CD14-positive monocyte (primary cell): ENCODE results near the gene PAM. TPM values are rescaled to one million over a fixed set of nuclear protein-coding genes. Genes with fewer than 3 reads are reported as not detected.

Source experiments
- DNase-seq, 3 donors: peaks; one replicate each; pipeline ENCODE4 v3.0.0-alpha.2; 2011 to 2022
- H2AFZ ChIP-seq: 2 replicates; pipeline ENCODE4 v1.6.0; 2012; ENCODE audit warnings: mild to moderate bottlenecking, low read depth, low read length, inconsistent platforms; ENCODE audit not compliant: insufficient read depth, poor library complexity, severe bottlenecking
- H3K27ac ChIP-seq, 2 donors: 1 replicate in 1 of 2; 2 replicates in 1 of 2; pipeline ENCODE4 v1.5.1; 2012 to 2013; ENCODE audit warnings: low read length in 2 of 2, control low read depth in 1 of 2, inconsistent platforms in 1 of 2, low read depth in 1 of 2, mild to moderate bottlenecking in 1 of 2
- H3K27me3 ChIP-seq, 2 donors: one replicate each; pipeline versions ENCODE4 v1.6.0 to v1.6.1; 2011 to 2013; ENCODE audit warnings: low read length in 2 of 2; ENCODE audit not compliant: control insufficient read depth in 2 of 2, insufficient read depth in 2 of 2
- H3K36me3 ChIP-seq, 2 donors: replicated peaks in 1 of 2; 1 replicate in 1 of 2; 2 replicates in 1 of 2; pipeline versions ENCODE4 v1.5.1 to v1.6.1; 2012 to 2013; ENCODE audit warnings: low read length in 2 of 2, control low read depth in 1 of 2, inconsistent platforms in 1 of 2, mild to moderate bottlenecking in 1 of 2; ENCODE audit not compliant: insufficient read depth in 2 of 2, control insufficient read depth in 1 of 2
- H3K4me1 ChIP-seq, 2 donors: 1 replicate in 1 of 2; 2 replicates in 1 of 2; pipeline versions ENCODE4 v1.5.1 to v1.6.1; 2012 to 2013; ENCODE audit warnings: low read length in 2 of 2, control low read depth in 1 of 2, inconsistent platforms in 1 of 2, mild to moderate bottlenecking in 1 of 2, moderate library complexity in 1 of 2; ENCODE audit not compliant: insufficient read depth in 2 of 2, control insufficient read depth in 1 of 2
- H3K4me2 ChIP-seq: replicated peaks from 2 replicates; pipeline ENCODE3; 2012; ENCODE audit warnings: low read length, moderate library complexity, mild to moderate bottlenecking; ENCODE audit not compliant: poor library complexity, severe bottlenecking; ENCODE audit errors: extremely low read depth
- H3K4me3 ChIP-seq, 3 experiments: fragments of 200-600 bp in 1 of 3; sonication (generic) in 1 of 3; replicated peaks in 1 of 3; 1 replicate in 2 of 3; 2 replicates in 1 of 3; pipeline ENCODE4 v1.5.1; 2011 to 2013; ENCODE audit warnings: low read length in 3 of 3, mild to moderate bottlenecking in 3 of 3, control low read depth in 2 of 3, low read depth in 2 of 3, inconsistent platforms in 1 of 3, moderate library complexity in 1 of 3
- H3K79me2 ChIP-seq: 2 replicates; pipeline ENCODE4 v1.6.0; 2012; ENCODE audit warnings: mild to moderate bottlenecking, control low read depth, inconsistent platforms, low read length, moderate library complexity; ENCODE audit not compliant: insufficient read depth
- H3K9ac ChIP-seq: 2 replicates; pipeline ENCODE4 v1.6.0; 2017; ENCODE audit warnings: low read length, mild to moderate bottlenecking; ENCODE audit not compliant: insufficient read depth, poor library complexity, severe bottlenecking
- H3K9me3 ChIP-seq, 2 donors: replicated peaks in 1 of 2; 1 replicate in 1 of 2; 2 replicates in 1 of 2; pipeline versions ENCODE4 v1.5.1 to v1.6.1; 2012 to 2013; ENCODE audit warnings: low read length in 2 of 2, control low read depth in 1 of 2; ENCODE audit not compliant: control insufficient read depth in 1 of 2, insufficient read depth in 1 of 2
- H4K20me1 ChIP-seq: 2 replicates; pipeline ENCODE4 v1.6.0; 2012; ENCODE audit warnings: mild to moderate bottlenecking, low read length, control low read depth, moderate library complexity; ENCODE audit not compliant: insufficient read depth
- H3K27ac Mint-ChIP-seq, 7 donors: one replicate each; pipeline ENCODE4 v1.8.0; 2020; ENCODE audit warnings: mild to moderate bottlenecking in 7 of 7, mixed read lengths in 7 of 7, moderate library complexity in 6 of 7, inconsistent platforms in 2 of 7
- H3K27me3 Mint-ChIP-seq, 3 donors: one replicate each; pipeline ENCODE4 v1.8.0; 2021 to 2022; ENCODE audit warnings: low read depth in 3 of 3, mild to moderate bottlenecking in 3 of 3, mixed read lengths in 3 of 3, moderate library complexity in 3 of 3, inconsistent platforms in 1 of 3
- H3K36me3 Mint-ChIP-seq, 2 donors: one replicate each; pipeline ENCODE4 v1.8.0; 2020; ENCODE audit warnings: mixed read lengths in 2 of 2, inconsistent platforms in 1 of 2, mild to moderate bottlenecking in 1 of 2
- H3K4me1 Mint-ChIP-seq: one replicate; pipeline ENCODE4 v1.8.0; 2020; ENCODE audit warnings: mild to moderate bottlenecking, mixed read lengths
- H3K4me3 Mint-ChIP-seq, 2 donors: one replicate each; pipeline ENCODE4 v1.8.0; 2020; ENCODE audit warnings: mild to moderate bottlenecking in 2 of 2, mixed read lengths in 2 of 2, moderate library complexity in 1 of 2
- H3K9me3 Mint-ChIP-seq, 7 donors: one replicate each; pipeline ENCODE4 v1.8.0; 2020 to 2022; ENCODE audit warnings: mixed read lengths in 7 of 7, mild to moderate bottlenecking in 6 of 7, moderate library complexity in 6 of 7, inconsistent platforms in 2 of 7
- CTCF ChIP-seq: fragments of 200-600 bp; IDR thresholded peaks from one replicate; pipeline ENCODE4 v1.8.0; 2022; ENCODE audit warnings: antibody characterized with exemption, mild to moderate bottlenecking
- WGBS: methylation state at CpG from one replicate; pipeline ENCODE4 v1.1.5; 2013; ENCODE audit warnings: missing lambda C conversion rate; ENCODE audit not compliant: insufficient coverage; 5-methylcytosine and 5-hydroxymethylcytosine counted together
- intact Hi-C, 2 donors: fragments of 100-400 bp; cut with micrococcal nuclease; formaldehyde crosslinking; loops; one replicate each; pipeline versions ENCODE4 v1.15.0 to v1.15.1; 2023
- polyA plus RNA-seq, 3 donors: library from polyadenylated mRNA; depleted of rRNA in 1 of 3; unstranded in 2 of 3; stranded (reverse) in 1 of 3; fragments of 300-500 nt in 2 of 3; fragments of >200 nt in 1 of 3; fragmentation: Illumina TruSeq in 2 of 3; gene quantifications; 1 replicate in 2 of 3; 2 replicates in 1 of 3; pipeline ENCODE4 v1.2.3, GENCODE V29; 2012 to 2021

PAM gene
- polyA plus RNA-seq, 3 donors = 11.8 to 27.4 (median 12.8) TPM

- H3K9me3 Mint-ChIP-seq = peaks cover 0 to 2% (median 0%) of the 10 kb centered on the region in 7 donors
- Histone ChIP-seq H3K27me3 (no peaks in the 10 kb centered on the region), H3K4me1 (peaks cover 17 to 39% of the 10 kb centered on the region in 2 donors), H3K79me2 (no peaks in the 10 kb centered on the region), H3K9ac (no peak overlapping the region), H3K27ac (no peak overlapping the region), H3K36me3 (no peaks in the 10 kb centered on the region), H4K20me1 (no peaks in the 10 kb centered on the region), H3K4me3 (no peak overlapping the region), H3K4me2 (no peak overlapping the region), H3K9me3 (no peaks in the 10 kb centered on the region), H2AFZ (no peak overlapping the region)
- no peak overlapping the region for H3K4me3 Mint-ChIP-seq
- peaks cover 5 to 11% of the 10 kb centered on the region in 2 donors for H3K36me3 Mint-ChIP-seq
- intact Hi-C loops = no loop called here
- H3K4me1 Mint-ChIP-seq = peaks cover 41% of the 10 kb centered on the region
- H3K27ac Mint-ChIP-seq = no peak overlapping the region
- peaks cover 0 to 5% (median 3%) of the 10 kb centered on the region in 3 donors for H3K27me3 Mint-ChIP-seq
- no peak for TF ChIP-seq CTCF
- WGBS = no CpG with 5 or more reads among the region's 1 CpG
- no peak for DNase-seq
Observed at GRCh38 chr5:102869230-102869629, 114.1 kb downstream of the PAM start.

- 100% methylated on average over 3 of the region's 11 CpGs for WGBS
- H3K9me3 ChIP-seq = no peaks in the 10 kb centered on the region
- Mint-ChIP-seq H3K4me1 (peaks cover 22% of the 10 kb centered on the region), H3K9me3 (peaks cover 0 to 2% (median 0%) of the 10 kb centered on the region in 7 donors), H3K36me3 (peaks cover 5 to 11% of the 10 kb centered on the region in 2 donors), H3K27ac (no peak overlapping the region), H3K4me3 (peak overlapping the region in 1 of 2 donors; percentile 36), H3K27me3 (no peaks in the 10 kb centered on the region)
- no peaks in the 10 kb centered on the region for H3K79me2 ChIP-seq
- H2AFZ ChIP-seq = no peak overlapping the region
- no peak for DNase-seq
- no peaks in the 10 kb centered on the region for H3K27me3 ChIP-seq
- H3K36me3 ChIP-seq = no peaks in the 10 kb centered on the region
- no peaks in the 10 kb centered on the region for H4K20me1 ChIP-seq
- no peak for TF ChIP-seq CTCF
- intact Hi-C loops = no loop called here
- H3K4me3 ChIP-seq = peak overlapping the region in 1 of 3 experiments; percentile 13
- H3K4me2 ChIP-seq = peak overlapping the region; percentile 34
- no peak overlapping the region for H3K9ac ChIP-seq
- H3K4me1 ChIP-seq = peaks cover 10 to 21% of the 10 kb centered on the region in 2 donors
- no peak overlapping the region for H3K27ac ChIP-seq
Observed at GRCh38 chr5:102873379-102873932, 118.4 kb downstream of the PAM start.
